HepG2 (cell line): Measurements from ENCODE around the gene AK9. TPM values are rescaled to one million over a fixed set of nuclear protein-coding genes. Genes with fewer than 3 reads are reported as not detected.
A peak's percentile ranks its signal among the peaks of the same experiment; 100 is the strongest.

Experiments
- GATA4 ChIP-seq: sonication (generic); IDR thresholded peaks from 2 replicates; pipeline ENCODE4 v1.6.1; 2016; ENCODE audit warnings: antibody characterized with exemption, low read depth, borderline replicate concordance
- GTF2F1 ChIP-seq: fragments of 150-350 bp; IDR thresholded peaks from 2 replicates; pipeline ENCODE4 v1.6.1; 2014; ENCODE audit warnings: low read length
- MIXL1 ChIP-seq: IDR thresholded peaks from 2 replicates; pipeline ENCODE4 v1.6.1; 2016
- NRL ChIP-seq: sonication (generic); formaldehyde crosslinking; IDR thresholded peaks from 2 replicates; pipeline ENCODE4 v1.5.0; 2020; ENCODE audit warnings: missing genetic modification reagents, mild to moderate bottlenecking, moderate library complexity, borderline replicate concordance
- PPARG ChIP-seq: conservative IDR thresholded peaks from 2 replicates; pipeline ENCODE4 v1.6.1; 2016; ENCODE audit warnings: missing biosample characterization, missing genetic modification reagents
- RFX1 ChIP-seq: fragments of 450-650 bp; IDR thresholded peaks from 2 replicates; pipeline ENCODE4 v1.6.1; 2017
- STAT5B ChIP-seq: sonication (generic); formaldehyde crosslinking; IDR thresholded peaks from 2 replicates; pipeline ENCODE4 v1.4.0; 2020; ENCODE audit warnings: missing genetic modification reagents
- ZBTB46 ChIP-seq: sonication (generic); formaldehyde crosslinking; IDR thresholded peaks from 2 replicates; pipeline ENCODE4 v1.4.0; 2020; ENCODE audit warnings: mild to moderate bottlenecking, missing genetic modification reagents, borderline replicate concordance
- ZFP36L2 ChIP-seq: sonication (generic); formaldehyde crosslinking; IDR thresholded peaks from 2 replicates; pipeline ENCODE4 v1.4.0; 2020; ENCODE audit warnings: missing genetic modification reagents
- ZNF101 ChIP-seq: sonication (generic); formaldehyde crosslinking; IDR thresholded peaks from 2 replicates; pipeline ENCODE4 v1.4.0; 2020; ENCODE audit warnings: mild to moderate bottlenecking, low read depth, missing genetic modification reagents, borderline replicate concordance
- ZNF558 ChIP-seq: sonication (generic); formaldehyde crosslinking; IDR thresholded peaks from 2 replicates; pipeline ENCODE4 v1.9.0; 2022; ENCODE audit warnings: mild to moderate bottlenecking, missing genetic modification reagents, borderline replicate concordance
- ZNF574 ChIP-seq: sonication (generic); formaldehyde crosslinking; IDR thresholded peaks from 2 replicates; pipeline ENCODE4 v1.4.0; 2020; ENCODE audit warnings: missing genetic modification reagents
- polyA plus RNA-seq, 8 experiments: library from polyadenylated mRNA; depleted of rRNA in 3 of 8; stranded (reverse) in 7 of 8; unstranded in 1 of 8; fragments of >200 nt; fragmentation: Illumina TruSeq in 4 of 8; extraction: Trizol in 4 of 8; gene quantifications; 2 replicates each; pipeline versions ENCODE4 v1.2.1 to v1.2.3, GENCODE V29; 2011 to 2016; ENCODE audit warnings: low read depth in 4 of 8, missing spikeins in 1 of 8, mixed read lengths in 1 of 8; ENCODE audit not compliant: insufficient read depth in 1 of 8
- total RNA-seq, 5 experiments: library from RNA; depleted of rRNA; stranded (reverse); fragments of >200 nt; fragmentation: Illumina TruSeq; extraction: Trizol; gene quantifications; 2 replicates each; pipeline ENCODE4 v1.2.3, GENCODE V29; 2016; ENCODE audit warnings: low read depth in 1 of 5
- TF ChIP-seq, protein P1 (sequence below): sonication (generic); formaldehyde crosslinking; IDR thresholded peaks from 2 replicates; pipeline ENCODE4 v1.5.1; 2020; ENCODE audit warnings: mild to moderate bottlenecking, missing genetic modification reagents, borderline replicate concordance
- TF ChIP-seq, protein P2 (sequence below): sonication (generic); formaldehyde crosslinking; IDR thresholded peaks from 2 replicates; pipeline ENCODE4 v1.4.0; 2020; ENCODE audit warnings: missing genetic modification reagents
- TF ChIP-seq, protein P3 (sequence below): sonication (generic); formaldehyde crosslinking; IDR thresholded peaks from 2 replicates; pipeline ENCODE4 v1.4.0; 2020; ENCODE audit warnings: missing genetic modification reagents, low read depth, mild to moderate bottlenecking, borderline replicate concordance
- TF ChIP-seq, protein P4 (sequence below): sonication (generic); formaldehyde crosslinking; conservative IDR thresholded peaks from 2 replicates; pipeline ENCODE4 v1.4.0; 2020; ENCODE audit warnings: missing genetic modification reagents

AK9 gene
- total and polyA plus RNA-seq, 2 of the 13 experiments (the other 11 are each of a cell fraction or from before 2014, with no cell fraction given) = 3.2 to 4.8 TPM

GRCh38 chr6:109705258-109705657, 14.3 kb upstream of the AK9 start (continued):
- TF ChIP-seq, protein P1, sequence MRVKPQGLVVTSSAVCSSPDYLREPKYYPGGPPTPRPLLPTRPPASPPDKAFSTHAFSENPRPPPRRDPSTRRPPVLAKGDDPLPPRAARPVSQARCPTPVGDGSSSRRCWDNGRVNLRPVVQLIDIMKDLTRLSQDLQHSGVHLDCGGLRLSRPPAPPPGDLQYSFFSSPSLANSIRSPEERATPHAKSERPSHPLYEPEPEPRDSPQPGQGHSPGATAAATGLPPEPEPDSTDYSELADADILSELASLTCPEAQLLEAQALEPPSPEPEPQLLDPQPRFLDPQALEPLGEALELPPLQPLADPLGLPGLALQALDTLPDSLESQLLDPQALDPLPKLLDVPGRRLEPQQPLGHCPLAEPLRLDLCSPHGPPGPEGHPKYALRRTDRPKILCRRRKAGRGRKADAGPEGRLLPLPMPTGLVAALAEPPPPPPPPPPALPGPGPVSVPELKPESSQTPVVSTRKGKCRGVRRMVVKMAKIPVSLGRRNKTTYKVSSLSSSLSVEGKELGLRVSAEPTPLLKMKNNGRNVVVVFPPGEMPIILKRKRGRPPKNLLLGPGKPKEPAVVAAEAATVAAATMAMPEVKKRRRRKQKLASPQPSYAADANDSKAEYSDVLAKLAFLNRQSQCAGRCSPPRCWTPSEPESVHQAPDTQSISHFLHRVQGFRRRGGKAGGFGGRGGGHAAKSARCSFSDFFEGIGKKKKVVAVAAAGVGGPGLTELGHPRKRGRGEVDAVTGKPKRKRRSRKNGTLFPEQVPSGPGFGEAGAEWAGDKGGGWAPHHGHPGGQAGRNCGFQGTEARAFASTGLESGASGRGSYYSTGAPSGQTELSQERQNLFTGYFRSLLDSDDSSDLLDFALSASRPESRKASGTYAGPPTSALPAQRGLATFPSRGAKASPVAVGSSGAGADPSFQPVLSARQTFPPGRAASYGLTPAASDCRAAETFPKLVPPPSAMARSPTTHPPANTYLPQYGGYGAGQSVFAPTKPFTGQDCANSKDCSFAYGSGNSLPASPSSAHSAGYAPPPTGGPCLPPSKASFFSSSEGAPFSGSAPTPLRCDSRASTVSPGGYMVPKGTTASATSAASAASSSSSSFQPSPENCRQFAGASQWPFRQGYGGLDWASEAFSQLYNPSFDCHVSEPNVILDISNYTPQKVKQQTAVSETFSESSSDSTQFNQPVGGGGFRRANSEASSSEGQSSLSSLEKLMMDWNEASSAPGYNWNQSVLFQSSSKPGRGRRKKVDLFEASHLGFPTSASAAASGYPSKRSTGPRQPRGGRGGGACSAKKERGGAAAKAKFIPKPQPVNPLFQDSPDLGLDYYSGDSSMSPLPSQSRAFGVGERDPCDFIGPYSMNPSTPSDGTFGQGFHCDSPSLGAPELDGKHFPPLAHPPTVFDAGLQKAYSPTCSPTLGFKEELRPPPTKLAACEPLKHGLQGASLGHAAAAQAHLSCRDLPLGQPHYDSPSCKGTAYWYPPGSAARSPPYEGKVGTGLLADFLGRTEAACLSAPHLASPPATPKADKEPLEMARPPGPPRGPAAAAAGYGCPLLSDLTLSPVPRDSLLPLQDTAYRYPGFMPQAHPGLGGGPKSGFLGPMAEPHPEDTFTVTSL (CRISPR knock-in tag) = no peak
- no peak for TF ChIP-seq ZNF101
- TF ChIP-seq, protein P2, sequence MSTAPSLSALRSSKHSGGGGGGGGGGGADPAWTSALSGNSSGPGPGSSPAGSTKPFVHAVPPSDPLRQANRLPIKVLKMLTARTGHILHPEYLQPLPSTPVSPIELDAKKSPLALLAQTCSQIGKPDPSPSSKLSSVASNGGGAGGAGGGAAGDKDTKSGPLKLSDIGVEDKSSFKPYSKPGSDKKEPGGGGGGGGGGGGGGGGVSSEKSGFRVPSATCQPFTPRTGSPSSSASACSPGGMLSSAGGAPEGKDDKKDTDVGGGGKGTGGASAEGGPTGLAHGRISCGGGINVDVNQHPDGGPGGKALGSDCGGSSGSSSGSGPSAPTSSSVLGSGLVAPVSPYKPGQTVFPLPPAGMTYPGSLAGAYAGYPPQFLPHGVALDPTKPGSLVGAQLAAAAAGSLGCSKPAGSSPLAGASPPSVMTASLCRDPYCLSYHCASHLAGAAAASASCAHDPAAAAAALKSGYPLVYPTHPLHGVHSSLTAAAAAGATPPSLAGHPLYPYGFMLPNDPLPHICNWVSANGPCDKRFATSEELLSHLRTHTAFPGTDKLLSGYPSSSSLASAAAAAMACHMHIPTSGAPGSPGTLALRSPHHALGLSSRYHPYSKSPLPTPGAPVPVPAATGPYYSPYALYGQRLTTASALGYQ (CRISPR knock-in tag) = 0 out of 2 replicates have a peak, but pooled peaks have one; percentile 28
- no peak for TF ChIP-seq RFX1
- TF ChIP-seq, protein P3, sequence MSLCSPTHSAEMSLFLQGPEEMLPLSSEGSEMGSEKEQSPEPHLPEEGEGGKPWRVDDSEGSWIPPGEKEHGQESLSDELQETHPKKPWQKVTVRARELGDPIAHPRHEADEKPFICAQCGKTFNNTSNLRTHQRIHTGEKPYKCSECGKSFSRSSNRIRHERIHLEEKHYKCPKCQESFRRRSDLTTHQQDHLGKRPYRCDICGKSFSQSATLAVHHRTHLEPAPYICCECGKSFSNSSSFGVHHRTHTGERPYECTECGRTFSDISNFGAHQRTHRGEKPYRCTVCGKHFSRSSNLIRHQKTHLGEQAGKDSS (CRISPR knock-in tag) = no peak
- no peak for TF ChIP-seq GATA4
- TF ChIP-seq PPARG (CRISPR knock-in tag) = peak; percentile 27; the same call in 1 of the 2 replicates
- TF ChIP-seq MIXL1 = 0 out of 2 replicates have a peak, but pooled peaks have one; percentile 30
- TF ChIP-seq GTF2F1 = no peak
- TF ChIP-seq NRL (CRISPR knock-in tag) = no peak
- TF ChIP-seq ZNF558 = no peak
- TF ChIP-seq, protein P4, sequence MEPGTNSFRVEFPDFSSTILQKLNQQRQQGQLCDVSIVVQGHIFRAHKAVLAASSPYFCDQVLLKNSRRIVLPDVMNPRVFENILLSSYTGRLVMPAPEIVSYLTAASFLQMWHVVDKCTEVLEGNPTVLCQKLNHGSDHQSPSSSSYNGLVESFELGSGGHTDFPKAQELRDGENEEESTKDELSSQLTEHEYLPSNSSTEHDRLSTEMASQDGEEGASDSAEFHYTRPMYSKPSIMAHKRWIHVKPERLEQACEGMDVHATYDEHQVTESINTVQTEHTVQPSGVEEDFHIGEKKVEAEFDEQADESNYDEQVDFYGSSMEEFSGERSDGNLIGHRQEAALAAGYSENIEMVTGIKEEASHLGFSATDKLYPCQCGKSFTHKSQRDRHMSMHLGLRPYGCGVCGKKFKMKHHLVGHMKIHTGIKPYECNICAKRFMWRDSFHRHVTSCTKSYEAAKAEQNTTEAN = no peak
- TF ChIP-seq ZNF574 (CRISPR knock-in tag) = peak; percentile 80
- no peak for TF ChIP-seq ZBTB46 (CRISPR knock-in tag)
- TF ChIP-seq ZFP36L2 = no peak
- no peak for TF ChIP-seq STAT5B (CRISPR knock-in tag)
